RWPE2 (cell line): Measurements from ENCODE around the gene VWF.

Experiments
- ATAC-seq: fragments of 200-7000 bp; cut with Tn5 transposase; 3 replicates; pipeline ENCODE4 v1.9.1; 2021; ENCODE audit warnings: low read depth
- DNase-seq: peaks from one replicate; pipeline ENCODE4 v3.0.0-alpha.2; 2020; ENCODE audit warnings: low spot score
- H3K27ac ChIP-seq: fragments of 450-650 bp; 2 replicates; pipeline ENCODE4 v1.5.1; 2017; ENCODE audit warnings: mild to moderate bottlenecking; ENCODE audit not compliant: poor library complexity, severe bottlenecking
- H3K27me3 ChIP-seq: fragments of 250-450 bp; sonication (Bioruptor Pico); 2 replicates; pipeline ENCODE4 v1.5.1; 2021; ENCODE audit warnings: mild to moderate bottlenecking, moderate library complexity; ENCODE audit not compliant: insufficient read depth, poor library complexity, severe bottlenecking
- H3K36me3 ChIP-seq: fragments of 250-450 bp; sonication (Bioruptor Pico); 2 replicates; pipeline ENCODE4 v1.5.1; 2020; ENCODE audit warnings: low read depth, mild to moderate bottlenecking, moderate library complexity
- H3K4me1 ChIP-seq: fragments of 250-450 bp; sonication (Bioruptor Pico); 2 replicates; pipeline ENCODE4 v1.5.1; 2021; ENCODE audit warnings: mild to moderate bottlenecking, moderate library complexity; ENCODE audit not compliant: insufficient read depth, poor library complexity, severe bottlenecking
- H3K4me3 ChIP-seq: fragments of 250-450 bp; sonication (Bioruptor Pico); 2 replicates; pipeline ENCODE4 v1.5.1; 2021; ENCODE audit warnings: mild to moderate bottlenecking, moderate library complexity; ENCODE audit not compliant: severe bottlenecking
- H3K9me3 ChIP-seq: fragments of 250-450 bp; sonication (Bioruptor Pico); 2 replicates; pipeline ENCODE4 v1.5.1; 2021; ENCODE audit warnings: mild to moderate bottlenecking, moderate library complexity; ENCODE audit not compliant: severe bottlenecking
- CTCF ChIP-seq: fragments of 450-650 bp; IDR thresholded peaks from one replicate; pipeline ENCODE4 v1.5.1; 2017; ENCODE audit warnings: mild to moderate bottlenecking, moderate library complexity; ENCODE audit not compliant: poor library complexity, severe bottlenecking

The VWF gene

GRCh38 chr12:6115389-6115788 is 9.1 kb downstream of the VWF start:
- H3K9me3 ChIP-seq: no peaks in the 10 kb centered on the region
- H3K27me3 ChIP-seq: no peaks in the 10 kb centered on the region
- TF ChIP-seq CTCF: no peak
- DNase-seq (no peak), ATAC-seq (no peak)
- H3K36me3 ChIP-seq: no peaks in the 10 kb centered on the region
- H3K4me1 ChIP-seq: peaks cover 9% of the 10 kb centered on the region
- peak overlapping the region; percentile 25 for H3K27ac ChIP-seq
- no peak overlapping the region for H3K4me3 ChIP-seq

- no peak for ATAC-seq
- TF ChIP-seq CTCF: no peak
Observed at GRCh38 chr12:6114476-6114870, 10.0 kb downstream of the VWF start.

GRCh38 chr12:6113691-6114475 is 10.6 kb downstream of the VWF start:
- H3K27me3 ChIP-seq: no peaks in the 10 kb centered on the region
- no peak overlapping the region for H3K4me3 ChIP-seq
- no peak for DNase-seq
- TF ChIP-seq CTCF: no peak
- no peaks in the 10 kb centered on the region for H3K9me3 ChIP-seq
- no peak overlapping the region for H3K27ac ChIP-seq
- H3K36me3 ChIP-seq: no peaks in the 10 kb centered on the region
- ATAC-seq: no peak
- peaks cover 9% of the 10 kb centered on the region for H3K4me1 ChIP-seq

More at GRCh38 chr12:6114476-6114870, 10.0 kb downstream of the VWF start:
- Histone ChIP-seq H3K36me3 (no peaks in the 10 kb centered on the region), H3K9me3 (no peaks in the 10 kb centered on the region), H3K27me3 (no peaks in the 10 kb centered on the region), H3K4me3 (no peak overlapping the region), H3K27ac (no peak overlapping the region), H3K4me1 (peaks cover 9% of the 10 kb centered on the region)
- no peak for DNase-seq

GRCh38 chr12:6112004-6112403 is 12.5 kb downstream of the VWF start:
- Histone ChIP-seq H3K9me3 (no peaks in the 10 kb centered on the region), H3K4me1 (peaks cover 8% of the 10 kb centered on the region), H3K27me3 (no peaks in the 10 kb centered on the region), H3K27ac (no peak overlapping the region), H3K4me3 (no peak overlapping the region), H3K36me3 (no peaks in the 10 kb centered on the region)
- DNase-seq (peak; percentile 8), ATAC-seq (no peak)
- no peak for TF ChIP-seq CTCF

GRCh38 chr12:6110006-6110405 is 14.5 kb downstream of the VWF start:
- H3K27me3 ChIP-seq: no peaks in the 10 kb centered on the region
- no peaks in the 10 kb centered on the region for H3K36me3 ChIP-seq
- H3K4me1 ChIP-seq: no peaks in the 10 kb centered on the region
- no peaks in the 10 kb centered on the region for H3K9me3 ChIP-seq
- DNase-seq (no peak), ATAC-seq (no peak)
- no peak overlapping the region for H3K4me3 ChIP-seq
- TF ChIP-seq CTCF: no peak
- no peak overlapping the region for H3K27ac ChIP-seq
